CD8-positive, alpha-beta memory T cell (primary cell): ENCODE data around the gene NPHP4. TPM values are rescaled to one million over a fixed set of nuclear protein-coding genes. Genes with fewer than 3 reads are reported as not detected.

Experiments
- CTCF ChIA-PET: fragments of 350-600 bp; sonication (Branson Sonifier 250); formaldehyde crosslinking; loops from one replicate; lab custom pipeline; 2021; ENCODE audit warnings: antibody characterized with exemption; lab: Charles Lee
- POLR2A ChIA-PET: fragments of 350-600 bp; sonication (Branson Sonifier 250); formaldehyde crosslinking; loops from one replicate; lab custom pipeline; 2021; ENCODE audit warnings: antibody characterized with exemption; lab: Charles Lee
- DNase-seq, 5 donors: peaks; one replicate each; pipeline versions ENCODE4 v3.0.0 to v3.0.0-alpha.2; 2020 to 2022; ENCODE audit warnings: mixed read lengths in 1 of 5
- H3K27ac ChIP-seq: one replicate; pipeline ENCODE4 v1.7.0; 2013; ENCODE audit warnings: low read depth, mild to moderate bottlenecking, low read length, moderate library complexity
- H3K27me3 ChIP-seq: 2 replicates; pipeline ENCODE4 v1.7.0; 2013; ENCODE audit warnings: low read length, mild to moderate bottlenecking; ENCODE audit not compliant: insufficient read depth, poor library complexity, severe bottlenecking
- H3K36me3 ChIP-seq: 2 replicates; pipeline ENCODE4 v1.7.0; 2013; ENCODE audit warnings: mild to moderate bottlenecking, low read length, moderate library complexity; ENCODE audit not compliant: insufficient read depth
- H3K4me1 ChIP-seq: 2 replicates; pipeline ENCODE4 v1.7.0; 2013; ENCODE audit warnings: mild to moderate bottlenecking, low read length, moderate library complexity; ENCODE audit not compliant: insufficient read depth
- H3K4me3 ChIP-seq: 2 replicates; pipeline ENCODE4 v1.7.0; 2013; ENCODE audit warnings: mild to moderate bottlenecking, low read length
- H3K9me3 ChIP-seq: 2 replicates; pipeline ENCODE4 v1.7.0; 2013; ENCODE audit warnings: mild to moderate bottlenecking, low read length
- H3K27ac Mint-ChIP-seq, 8 donors: one replicate each; pipeline ENCODE4 v1.8.0; 2020 to 2021; ENCODE audit warnings: mixed read lengths in 8 of 8, mild to moderate bottlenecking in 6 of 8, inconsistent platforms in 3 of 8, moderate library complexity in 3 of 8
- H3K27me3 Mint-ChIP-seq, 2 donors: one replicate each; pipeline ENCODE4 v1.8.0; 2020 to 2021; ENCODE audit warnings: mixed read lengths in 2 of 2, mild to moderate bottlenecking in 1 of 2, moderate library complexity in 1 of 2
- H3K36me3 Mint-ChIP-seq, 3 donors: one replicate each; pipeline ENCODE4 v1.8.0; 2020 to 2021; ENCODE audit warnings: mixed read lengths in 3 of 3, inconsistent platforms in 1 of 3, mild to moderate bottlenecking in 1 of 3
- H3K4me1 Mint-ChIP-seq, 3 donors: one replicate each; pipeline ENCODE4 v1.8.0; 2020 to 2021; ENCODE audit warnings: mixed read lengths in 3 of 3, inconsistent platforms in 1 of 3, mild to moderate bottlenecking in 1 of 3
- H3K4me3 Mint-ChIP-seq, 7 donors: one replicate each; pipeline ENCODE4 v1.8.0; 2020 to 2021; ENCODE audit warnings: mixed read lengths in 7 of 7, mild to moderate bottlenecking in 6 of 7, moderate library complexity in 4 of 7, inconsistent platforms in 2 of 7
- H3K9me3 Mint-ChIP-seq, 5 donors: one replicate each; pipeline ENCODE4 v1.8.0; 2020 to 2022; ENCODE audit warnings: mixed read lengths in 5 of 5, mild to moderate bottlenecking in 3 of 5, moderate library complexity in 2 of 5, inconsistent platforms in 1 of 5
- polyA plus RNA-seq: library from polyadenylated mRNA; unstranded; fragments of 300-500 nt; fragmentation: Illumina TruSeq; gene quantifications from one replicate; pipeline ENCODE4 v1.2.3, GENCODE V29; 2021
- total RNA-seq, 2 experiments: library from RNA; stranded (reverse); gene quantifications; one replicate each; pipeline ENCODE4 v1.2.3, GENCODE V29; 2021

NPHP4 gene
- total and polyA plus RNA-seq, 3 experiments from 2014 or later, result 1.2 to 11.5 (median 11.2) TPM

GRCh38 chr1:6029351-6029750 lies 37.1 kb upstream of the NPHP4 start:
- Mint-ChIP-seq H3K4me3 (peak overlapping the region in 6 of 7 donors; percentile 6 to 94 (median 16)), H3K27me3 (no peaks in the 10 kb centered on the region), H3K9me3 (peaks cover 0 to 3% (median 0%) of the 10 kb centered on the region in 5 donors), H3K36me3 (peaks cover 0 to 44% (median 12%) of the 10 kb centered on the region in 3 donors), H3K4me1 (peaks cover 75 to 94% (median 79%) of the 10 kb centered on the region in 3 donors), H3K27ac (peak overlapping the region; percentile 59 to 99 (median 97))
- no peak for DNase-seq
- Histone ChIP-seq H3K4me3 (no peak overlapping the region), H3K4me1 (peaks cover 90% of the 10 kb centered on the region), H3K36me3 (peaks cover 7% of the 10 kb centered on the region), H3K9me3 (no peaks in the 10 kb centered on the region), H3K27me3 (no peaks in the 10 kb centered on the region), H3K27ac (peak overlapping the region; percentile 19)
- ChIA-PET CTCF (no interaction called here), POLR2A (no interaction called here)

GRCh38 chr1:6028042-6028850 lies 36.0 kb upstream of the NPHP4 start:
- peaks cover 0 to 43% (median 10%) of the 10 kb centered on the region in 3 donors for H3K36me3 Mint-ChIP-seq
- H3K4me3 ChIP-seq, result peak overlapping the region; percentile 92
- no peaks in the 10 kb centered on the region for H3K27me3 ChIP-seq
- H3K4me3 Mint-ChIP-seq, result peak overlapping the region; percentile 81 to 97 (median 95)
- H3K4me1 ChIP-seq, result peaks cover 80% of the 10 kb centered on the region
- H3K36me3 ChIP-seq, result peaks cover 7% of the 10 kb centered on the region
- peak overlapping the region; percentile 88 to 99 (median 98) for H3K27ac Mint-ChIP-seq
- peaks cover 68 to 83% (median 73%) of the 10 kb centered on the region in 3 donors for H3K4me1 Mint-ChIP-seq
- no peaks in the 10 kb centered on the region for H3K27me3 Mint-ChIP-seq
- ChIA-PET POLR2A (interaction anchor here (0.6 to 4.5 kb wide), 2 partner anchors 35 to 54 kb away, joined by 6 to 42 read pairs; partner anchors contain the start of gene NPHP4), CTCF (interaction anchor here (3.5 kb wide), 1 partner anchor 35 kb away, joined by 23 read pairs; the partner anchor contains the start of gene NPHP4)
- H3K9me3 Mint-ChIP-seq, result peaks cover 0 to 3% (median 0%) of the 10 kb centered on the region in 5 donors
- peak; percentile 35 to 87 (median 78) for DNase-seq
- no peaks in the 10 kb centered on the region for H3K9me3 ChIP-seq
- H3K27ac ChIP-seq, result peak overlapping the region; percentile 90

GRCh38 chr1:6027591-6027990 lies 35.4 kb upstream of the NPHP4 start:
- Mint-ChIP-seq H3K9me3 (peaks cover 0 to 3% (median 0%) of the 10 kb centered on the region in 5 donors), H3K27me3 (no peaks in the 10 kb centered on the region), H3K27ac (peak overlapping the region; percentile 88 to 99 (median 98)), H3K4me3 (peak overlapping the region; percentile 81 to 97 (median 95)), H3K36me3 (peaks cover 0 to 38% (median 5%) of the 10 kb centered on the region in 3 donors), H3K4me1 (peaks cover 62 to 77% (median 66%) of the 10 kb centered on the region in 3 donors)
- H3K27ac ChIP-seq, result peak overlapping the region; percentile 90
- H3K4me3 ChIP-seq, result peak overlapping the region; percentile 92
- peaks cover 7% of the 10 kb centered on the region for H3K36me3 ChIP-seq
- ChIA-PET CTCF (interaction anchor here (3.5 kb wide), 1 partner anchor 34 kb away, joined by 23 read pairs; the partner anchor contains the start of gene NPHP4), POLR2A (interaction anchor here (4.5 kb wide), 1 partner anchor 35 kb away, joined by 42 read pairs; the partner anchor contains the start of gene NPHP4)
- H3K27me3 ChIP-seq, result no peaks in the 10 kb centered on the region
- peaks cover 74% of the 10 kb centered on the region for H3K4me1 ChIP-seq
- H3K9me3 ChIP-seq, result no peaks in the 10 kb centered on the region
- no peak for DNase-seq

- ChIA-PET POLR2A (interaction anchor here (0.7 to 4.5 kb wide), 3 partner anchors 20 to 210 kb away, joined by 3 to 42 read pairs (median 4); partner anchors contain the start of genes ICMT and NPHP4), CTCF (interaction anchor here (1.0 to 3.5 kb wide), 3 partner anchors 8 to 220 kb away, joined by 3 to 23 read pairs (median 3); partner anchors contain the start of gene NPHP4)
- Mint-ChIP-seq H3K27me3 (no peaks in the 10 kb centered on the region), H3K9me3 (peaks cover 0 to 3% (median 0%) of the 10 kb centered on the region in 5 donors), H3K4me1 (peaks cover 53 to 67% (median 58%) of the 10 kb centered on the region in 3 donors), H3K36me3 (peaks cover 5 to 34% (median 5%) of the 10 kb centered on the region in 3 donors), H3K27ac (peak overlapping the region; percentile 88 to 99 (median 98)), H3K4me3 (peak overlapping the region; percentile 81 to 97 (median 95))
- no peaks in the 10 kb centered on the region for H3K27me3 ChIP-seq
- H3K36me3 ChIP-seq, result peaks cover 7% of the 10 kb centered on the region
- H3K4me3 ChIP-seq, result peak overlapping the region; percentile 92
- H3K9me3 ChIP-seq, result no peaks in the 10 kb centered on the region
- peak; percentile 91 to 96 (median 91) for DNase-seq
- H3K4me1 ChIP-seq, result peaks cover 60% of the 10 kb centered on the region
- H3K27ac ChIP-seq, result peak overlapping the region; percentile 90
Measured at GRCh38 chr1:6026095-6026809, 34.0 kb upstream of the NPHP4 start.

GRCh38 chr1:6025269-6026094 lies 33.3 kb upstream of the NPHP4 start:
- ChIA-PET POLR2A (interaction anchor here (0.7 to 4.5 kb wide), 3 partner anchors 19 to 211 kb away, joined by 3 to 42 read pairs (median 4); partner anchors contain the start of genes ICMT and NPHP4), CTCF (interaction anchor here (1.0 to 3.5 kb wide), 5 partner anchors 9 to 221 kb away, joined by 3 to 23 read pairs (median 3); partner anchors contain the start of gene NPHP4)
- DNase-seq, result no peak
- Mint-ChIP-seq H3K4me1 (peaks cover 45 to 59% (median 50%) of the 10 kb centered on the region in 3 donors), H3K27ac (peak overlapping the region; percentile 88 to 99 (median 98)), H3K27me3 (no peaks in the 10 kb centered on the region), H3K36me3 (peaks cover 2 to 29% (median 5%) of the 10 kb centered on the region in 3 donors), H3K4me3 (peak overlapping the region; percentile 81 to 97 (median 95)), H3K9me3 (peaks cover 0 to 3% (median 0%) of the 10 kb centered on the region in 5 donors)
- Histone ChIP-seq H3K27ac (peak overlapping the region; percentile 90), H3K4me3 (peak overlapping the region; percentile 92), H3K36me3 (peaks cover 7% of the 10 kb centered on the region), H3K4me1 (peaks cover 52% of the 10 kb centered on the region), H3K9me3 (no peaks in the 10 kb centered on the region), H3K27me3 (no peaks in the 10 kb centered on the region)

GRCh38 chr1:6024376-6024775 lies 32.2 kb upstream of the NPHP4 start:
- Mint-ChIP-seq H3K27ac (peak overlapping the region in 3 of 8 donors; percentile 14 to 99 (median 87)), H3K4me3 (peak overlapping the region in 2 of 7 donors; percentile 6 to 95), H3K36me3 (peaks cover 0 to 28% (median 5%) of the 10 kb centered on the region in 3 donors), H3K4me1 (peaks cover 34 to 48% (median 39%) of the 10 kb centered on the region in 3 donors), H3K27me3 (no peaks in the 10 kb centered on the region), H3K9me3 (peaks cover 0 to 3% (median 0%) of the 10 kb centered on the region in 5 donors)
- ChIA-PET CTCF (interaction anchor here (0.9 to 1.7 kb wide), 3 partner anchors 16 to 30 kb away, joined by 3 to 7 read pairs (median 3); no protein-coding TSS in a partner anchor), POLR2A (interaction anchor here (4.5 kb wide), 1 partner anchor 31 kb away, joined by 42 read pairs; the partner anchor contains the start of gene NPHP4)
- no peak overlapping the region for H3K4me3 ChIP-seq
- H3K27ac ChIP-seq, result no peak overlapping the region
- peaks cover 2% of the 10 kb centered on the region for H3K36me3 ChIP-seq
- no peaks in the 10 kb centered on the region for H3K9me3 ChIP-seq
- H3K4me1 ChIP-seq, result peaks cover 41% of the 10 kb centered on the region
- H3K27me3 ChIP-seq, result no peaks in the 10 kb centered on the region
- no peak for DNase-seq
